Measurements from ENCODE around the gene DOCK1. TPM values are rescaled to one million over a fixed set of nuclear protein-coding genes. Genes with fewer than 3 reads are reported as not detected.

DOCK1 gene
- total RNA-seq, 1 donor from 2014 or later = 25.8 TPM

DNA sequence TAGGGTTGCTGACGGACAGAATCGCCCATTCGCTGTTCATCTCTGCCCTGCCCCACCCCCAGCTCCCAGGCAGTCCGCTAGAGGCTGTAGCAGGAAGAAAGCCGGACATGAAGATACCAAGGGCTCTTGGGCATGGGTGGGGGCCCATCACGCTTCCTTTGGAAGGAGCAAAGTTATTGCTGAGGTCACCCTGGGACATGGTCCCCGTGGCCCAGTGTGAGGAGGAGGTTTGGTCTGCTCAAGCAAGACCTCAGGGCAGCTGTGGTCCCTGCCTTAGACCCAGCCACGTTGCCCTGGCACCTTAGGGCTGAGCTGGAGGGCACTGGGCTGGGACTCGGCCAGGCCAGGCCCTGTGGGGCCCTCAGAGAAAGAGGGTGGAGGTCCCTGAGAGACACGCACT is 511.8 kb downstream of the DOCK1 start:
- Histone ChIP-seq H3K27me3 (no peaks in the 10 kb centered on the region), H3K36me3 (peaks cover 18 to 63% of the 10 kb centered on the region in 2 donors), H3K4me1 (no peaks in the 10 kb centered on the region), H3K4me3 (no peak overlapping the region), H3K27ac (no peak overlapping the region), H3K9me3 (no peaks in the 10 kb centered on the region)
- DNase-seq (ENCODE audit: low spot score in 2 of 2) = no peak
- intact Hi-C loops (cut with DNase I) = no loop called here
- TF ChIP-seq, protein P1, sequence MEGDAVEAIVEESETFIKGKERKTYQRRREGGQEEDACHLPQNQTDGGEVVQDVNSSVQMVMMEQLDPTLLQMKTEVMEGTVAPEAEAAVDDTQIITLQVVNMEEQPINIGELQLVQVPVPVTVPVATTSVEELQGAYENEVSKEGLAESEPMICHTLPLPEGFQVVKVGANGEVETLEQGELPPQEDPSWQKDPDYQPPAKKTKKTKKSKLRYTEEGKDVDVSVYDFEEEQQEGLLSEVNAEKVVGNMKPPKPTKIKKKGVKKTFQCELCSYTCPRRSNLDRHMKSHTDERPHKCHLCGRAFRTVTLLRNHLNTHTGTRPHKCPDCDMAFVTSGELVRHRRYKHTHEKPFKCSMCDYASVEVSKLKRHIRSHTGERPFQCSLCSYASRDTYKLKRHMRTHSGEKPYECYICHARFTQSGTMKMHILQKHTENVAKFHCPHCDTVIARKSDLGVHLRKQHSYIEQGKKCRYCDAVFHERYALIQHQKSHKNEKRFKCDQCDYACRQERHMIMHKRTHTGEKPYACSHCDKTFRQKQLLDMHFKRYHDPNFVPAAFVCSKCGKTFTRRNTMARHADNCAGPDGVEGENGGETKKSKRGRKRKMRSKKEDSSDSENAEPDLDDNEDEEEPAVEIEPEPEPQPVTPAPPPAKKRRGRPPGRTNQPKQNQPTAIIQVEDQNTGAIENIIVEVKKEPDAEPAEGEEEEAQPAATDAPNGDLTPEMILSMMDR (IDR thresholded peaks at IDR 0.05) = no peak

GRCh38 chr10:127417686-127418401 is 512.6 kb downstream of the DOCK1 start:
- Histone ChIP-seq H3K9me3 (no peaks in the 10 kb centered on the region), H3K27ac (no peak overlapping the region), H3K4me1 (no peaks in the 10 kb centered on the region), H3K4me3 (no peak overlapping the region), H3K36me3 (peaks cover 13 to 63% of the 10 kb centered on the region in 2 donors), H3K27me3 (no peaks in the 10 kb centered on the region)
- TF ChIP-seq, protein P1 (IDR thresholded peaks at IDR 0.05) = no peak
- no peak for DNase-seq (ENCODE audit: low spot score in 2 of 2)
- intact Hi-C loops (cut with DNase I) = no loop called here

DNA sequence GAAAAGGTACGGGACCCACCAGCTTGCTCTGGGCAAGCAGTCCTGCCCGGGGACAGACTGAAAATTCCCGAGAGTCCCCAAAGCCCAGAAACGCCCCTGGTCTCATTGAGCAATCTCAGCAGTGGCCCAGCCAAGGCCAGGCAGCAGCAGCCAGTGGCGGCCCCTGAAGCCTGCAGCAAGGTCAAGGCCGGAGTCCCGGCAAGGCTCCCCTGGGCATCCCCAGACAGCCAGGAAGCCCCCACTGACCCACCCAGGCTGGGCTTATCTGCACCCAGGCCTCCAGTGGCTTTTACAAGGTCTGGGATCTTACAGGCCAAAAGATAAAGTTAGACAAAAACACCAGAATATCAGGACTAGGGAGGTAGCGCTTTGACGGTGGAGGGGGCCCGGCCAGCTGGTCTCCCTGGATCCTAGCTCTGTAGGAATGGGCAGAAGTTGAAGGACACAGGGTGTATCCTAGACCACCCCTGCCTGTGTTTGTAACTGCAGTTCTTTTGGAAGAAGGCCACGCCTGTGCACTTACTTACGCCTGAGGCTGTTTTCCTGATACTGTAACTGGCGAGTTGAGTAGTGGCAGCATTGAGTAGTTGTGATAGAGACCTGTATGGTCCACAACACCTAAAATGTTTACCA is 513.4 kb downstream of the DOCK1 start:
- H3K4me1 ChIP-seq = no peaks in the 10 kb centered on the region
- no peak overlapping the region for H3K27ac ChIP-seq
- no peaks in the 10 kb centered on the region for H3K27me3 ChIP-seq
- TF ChIP-seq, protein P1 (IDR thresholded peaks at IDR 0.05) = no peak
- H3K36me3 ChIP-seq = peaks cover 13 to 66% of the 10 kb centered on the region in 2 donors
- DNase-seq (ENCODE audit: low spot score in 2 of 2) = no peak
- H3K9me3 ChIP-seq = no peaks in the 10 kb centered on the region
- intact Hi-C loops (cut with DNase I) = no loop called here
- no peak overlapping the region for H3K4me3 ChIP-seq

DNA sequence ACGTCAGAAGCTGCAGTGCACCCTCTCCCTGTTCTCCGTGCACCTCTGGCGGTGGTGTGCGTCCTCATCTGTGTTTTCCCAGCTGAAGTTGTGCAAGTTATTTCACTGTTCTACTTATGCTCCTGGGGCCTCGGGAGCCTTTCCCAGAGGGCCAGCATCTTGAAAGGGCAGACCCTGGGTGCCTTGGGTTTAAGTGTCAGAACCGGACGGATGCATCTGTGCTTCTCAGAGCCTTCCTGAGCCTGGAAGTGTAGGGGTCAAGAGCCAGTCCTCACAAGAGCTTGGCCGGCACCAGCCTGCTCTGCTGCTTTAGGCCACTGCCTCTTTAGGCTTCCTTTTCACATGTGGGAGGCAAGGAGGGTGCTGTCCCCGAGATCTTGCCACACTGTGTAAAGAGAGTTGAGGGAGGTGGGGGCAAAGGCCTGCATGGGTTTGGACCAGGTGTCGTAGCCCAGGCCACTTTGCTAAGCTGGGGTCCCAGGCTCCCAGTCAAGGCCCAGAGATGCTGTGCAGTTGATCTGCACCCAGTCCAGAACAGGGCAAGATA is 515.0 kb downstream of the DOCK1 start:
- intact Hi-C loops (cut with DNase I) = no loop called here
- no peaks in the 10 kb centered on the region for H3K27me3 ChIP-seq

GRCh38 chr10:127423218-127423915 is 518.1 kb downstream of the DOCK1 start:
- Histone ChIP-seq H3K27ac (no peak overlapping the region), H3K4me3 (no peak overlapping the region), H3K36me3 (peaks cover 28 to 79% of the 10 kb centered on the region in 2 donors), H3K9me3 (no peaks in the 10 kb centered on the region), H3K27me3 (no peaks in the 10 kb centered on the region), H3K4me1 (no peaks in the 10 kb centered on the region)
- TF ChIP-seq, protein P1 (IDR thresholded peaks at IDR 0.05) = no peak
- intact Hi-C loops (cut with DNase I) = no loop called here
- DNase-seq (ENCODE audit: low spot score in 2 of 2) = no peak

More for the DNA sequence above, 515.0 kb downstream of the DOCK1 start:
- peaks cover 13 to 70% of the 10 kb centered on the region in 2 donors for H3K36me3 ChIP-seq
- TF ChIP-seq, protein P1 (IDR thresholded peaks at IDR 0.05) = no peak
- H3K4me1 ChIP-seq = no peaks in the 10 kb centered on the region
- H3K9me3 ChIP-seq = no peaks in the 10 kb centered on the region
- no peak overlapping the region for H3K27ac ChIP-seq
- no peak for DNase-seq (ENCODE audit: low spot score in 2 of 2)
- H3K4me3 ChIP-seq = no peak overlapping the region
